ENCODE measurements around the gene MAGI1. TPM values are rescaled to one million over a fixed set of nuclear protein-coding genes. Genes with fewer than 3 reads are reported as not detected.

MAGI1 gene
- total RNA-seq, 6 donors from 2014 or later = 33.0 to 72.9 (median 62.4) TPM

DNA sequence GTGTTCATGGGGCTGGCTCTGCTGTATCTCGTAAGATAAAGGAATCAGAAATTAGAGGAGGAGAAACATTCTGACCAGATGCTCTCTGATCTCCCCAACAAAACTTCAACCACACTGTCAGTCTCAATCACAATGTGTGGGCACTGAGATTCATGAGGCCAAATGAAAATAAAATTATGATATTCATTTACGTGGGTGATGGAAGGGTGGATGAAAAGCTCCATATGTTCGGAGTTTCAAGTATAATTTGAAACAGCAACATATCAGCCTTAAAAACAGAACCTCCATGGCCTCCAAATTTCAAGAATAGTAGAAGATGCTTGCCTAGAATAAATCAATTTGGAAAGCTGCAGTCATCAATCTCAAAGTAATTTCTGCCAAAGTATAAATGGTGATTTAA, 363.7 kb downstream of the MAGI1 start:
- no peak overlapping the region for H3K27ac ChIP-seq
- no peaks in the 10 kb centered on the region for H3K4me1 ChIP-seq
- no peak overlapping the region for H3K4me3 ChIP-seq
- H3K36me3 ChIP-seq = no peaks in the 10 kb centered on the region
- no peaks in the 10 kb centered on the region for H3K27me3 ChIP-seq
- TF ChIP-seq POLR2A (IDR thresholded peaks at IDR 0.05) = no peak
- TF ChIP-seq POLR2AphosphoS5 (IDR thresholded peaks at IDR 0.05) = no peak
- no peak for TF ChIP-seq EP300 (IDR thresholded peaks at IDR 0.05)
- TF ChIP-seq, protein P1, sequence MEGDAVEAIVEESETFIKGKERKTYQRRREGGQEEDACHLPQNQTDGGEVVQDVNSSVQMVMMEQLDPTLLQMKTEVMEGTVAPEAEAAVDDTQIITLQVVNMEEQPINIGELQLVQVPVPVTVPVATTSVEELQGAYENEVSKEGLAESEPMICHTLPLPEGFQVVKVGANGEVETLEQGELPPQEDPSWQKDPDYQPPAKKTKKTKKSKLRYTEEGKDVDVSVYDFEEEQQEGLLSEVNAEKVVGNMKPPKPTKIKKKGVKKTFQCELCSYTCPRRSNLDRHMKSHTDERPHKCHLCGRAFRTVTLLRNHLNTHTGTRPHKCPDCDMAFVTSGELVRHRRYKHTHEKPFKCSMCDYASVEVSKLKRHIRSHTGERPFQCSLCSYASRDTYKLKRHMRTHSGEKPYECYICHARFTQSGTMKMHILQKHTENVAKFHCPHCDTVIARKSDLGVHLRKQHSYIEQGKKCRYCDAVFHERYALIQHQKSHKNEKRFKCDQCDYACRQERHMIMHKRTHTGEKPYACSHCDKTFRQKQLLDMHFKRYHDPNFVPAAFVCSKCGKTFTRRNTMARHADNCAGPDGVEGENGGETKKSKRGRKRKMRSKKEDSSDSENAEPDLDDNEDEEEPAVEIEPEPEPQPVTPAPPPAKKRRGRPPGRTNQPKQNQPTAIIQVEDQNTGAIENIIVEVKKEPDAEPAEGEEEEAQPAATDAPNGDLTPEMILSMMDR (IDR thresholded peaks at IDR 0.05) = no peak
- DNase-seq (no peak), ATAC-seq (ENCODE audit: low FRiP score in 2 of 2) (no peak)
- H3K9me3 ChIP-seq = no peaks in the 10 kb centered on the region
- WGBS, 2 donors = 83 to 89% methylated on average over 3 of the region's 3 CpGs

DNA sequence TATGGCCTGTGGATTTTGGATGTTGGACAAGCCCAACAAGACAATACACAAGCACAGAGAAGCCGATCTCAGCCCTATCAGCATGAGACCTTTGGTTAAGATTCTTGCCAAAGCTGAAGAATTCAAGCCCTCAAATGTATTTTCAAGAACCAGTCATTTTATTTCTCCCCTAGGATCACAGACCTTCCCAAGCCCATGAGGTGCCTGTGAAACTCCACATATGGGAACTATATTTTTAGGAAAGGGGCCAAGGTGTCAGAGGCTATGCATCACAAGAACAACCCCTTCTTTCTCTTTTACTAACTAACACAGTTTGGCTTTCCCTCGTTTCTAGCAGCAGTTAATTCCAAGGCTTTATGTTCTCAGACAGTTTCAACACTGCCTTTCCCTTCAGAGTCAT, 364.5 kb downstream of the MAGI1 start:
- H3K4me3 ChIP-seq = no peak overlapping the region
- H3K36me3 ChIP-seq = no peaks in the 10 kb centered on the region
- no peaks in the 10 kb centered on the region for H3K27me3 ChIP-seq
- no peak overlapping the region for H3K27ac ChIP-seq
- no peak for DNase-seq
- no peaks in the 10 kb centered on the region for H3K9me3 ChIP-seq
- 59 to 65% methylated on average over 2 of the region's 2 CpGs for WGBS, 2 donors
- H3K4me1 ChIP-seq = no peaks in the 10 kb centered on the region
- no peak for TF ChIP-seq EP300 (IDR thresholded peaks at IDR 0.05)
- TF ChIP-seq POLR2A (IDR thresholded peaks at IDR 0.05) = no peak
- TF ChIP-seq POLR2AphosphoS5 (IDR thresholded peaks at IDR 0.05) = no peak
- TF ChIP-seq, protein P1 (IDR thresholded peaks at IDR 0.05) = no peak
- no peak for ATAC-seq (ENCODE audit: low FRiP score in 2 of 2)

DNA sequence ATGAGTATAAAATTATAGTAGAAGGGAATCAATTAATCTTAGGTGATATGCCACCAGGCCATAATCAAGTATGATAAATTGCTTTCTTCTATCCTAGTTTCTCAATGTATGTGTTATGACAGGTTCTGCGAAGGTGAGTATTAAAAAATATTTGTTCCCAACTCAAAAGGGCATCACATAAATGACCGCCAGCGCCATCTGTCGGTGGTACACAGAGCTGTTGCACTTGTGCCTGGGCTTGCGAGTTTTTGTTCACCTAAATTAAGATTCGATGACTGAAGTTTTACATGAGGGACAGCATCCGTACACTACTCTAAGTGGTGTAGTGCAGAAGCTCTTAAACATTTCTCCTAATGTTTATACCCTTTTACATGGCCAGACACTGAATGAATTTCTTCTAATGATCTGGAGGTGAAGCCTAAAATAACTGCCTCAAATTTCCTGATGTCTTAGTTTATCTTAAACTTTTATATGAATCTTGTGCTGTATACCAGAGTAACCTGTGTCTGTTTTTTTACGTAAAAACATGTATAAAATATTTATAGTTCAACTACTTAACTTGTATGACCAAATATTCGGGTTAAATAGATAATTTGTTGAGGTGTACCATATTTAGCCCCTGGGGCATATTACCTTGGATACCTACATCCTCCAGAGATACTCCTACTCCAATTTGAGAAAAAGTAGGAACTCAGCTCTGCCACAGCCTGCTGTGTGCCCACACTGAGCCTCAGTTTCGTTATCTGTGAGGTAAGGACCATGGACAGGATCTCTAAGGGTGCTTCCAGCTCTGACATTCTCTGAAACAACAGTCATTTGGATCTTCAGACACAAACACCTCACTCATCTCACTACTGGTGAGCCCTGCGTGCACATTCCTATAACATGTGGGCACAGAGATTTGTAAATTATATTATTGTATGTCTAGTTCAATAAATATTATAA, 365.6 kb downstream of the MAGI1 start:
- no peak for TF ChIP-seq EP300 (IDR thresholded peaks at IDR 0.05)
- TF ChIP-seq POLR2A (IDR thresholded peaks at IDR 0.05) = no peak
- TF ChIP-seq POLR2AphosphoS5 (IDR thresholded peaks at IDR 0.05) = no peak
- TF ChIP-seq, protein P1 (IDR thresholded peaks at IDR 0.05) = peak; percentile 16 to 58 (median 50)
- no peaks in the 10 kb centered on the region for H3K36me3 ChIP-seq
- H3K27me3 ChIP-seq = no peaks in the 10 kb centered on the region
- H3K4me3 ChIP-seq = no peak overlapping the region
- ATAC-seq (ENCODE audit: low FRiP score in 2 of 2) (peak in 1 of 2 donors; percentile 40), DNase-seq (peak in 1 of 2 donors; percentile 58)
- H3K27ac ChIP-seq = no peak overlapping the region
- H3K4me1 ChIP-seq = no peaks in the 10 kb centered on the region
- no peaks in the 10 kb centered on the region for H3K9me3 ChIP-seq
- WGBS, 2 donors = 47 to 49% methylated on average over 11 of the region's 11 CpGs

DNA sequence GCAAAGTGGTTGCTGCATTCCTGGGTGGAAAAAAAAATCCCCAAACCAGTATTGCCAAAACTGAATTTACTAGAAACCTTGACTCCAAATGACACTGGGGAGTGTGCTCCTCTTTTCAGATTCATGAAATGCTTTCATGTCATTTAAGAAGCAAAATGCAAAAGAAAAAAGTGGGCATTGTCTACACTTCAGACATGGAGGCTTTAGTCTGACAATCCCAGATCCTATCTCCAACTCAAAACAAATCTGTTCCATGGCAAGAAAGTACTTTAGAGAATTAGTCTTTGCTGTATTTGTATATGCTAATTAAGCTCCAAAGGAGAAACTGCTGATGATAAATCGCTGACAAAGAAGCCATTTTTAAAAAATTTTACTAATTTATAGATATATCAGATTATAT, 366.7 kb downstream of the MAGI1 start:
- H3K27me3 ChIP-seq = no peaks in the 10 kb centered on the region
- ATAC-seq (ENCODE audit: low FRiP score in 2 of 2) = no peak
- TF ChIP-seq POLR2AphosphoS5 (IDR thresholded peaks at IDR 0.05) (no peak), POLR2A (IDR thresholded peaks at IDR 0.05) (no peak), EP300 (IDR thresholded peaks at IDR 0.05) (no peak)
- TF ChIP-seq, protein P1 (IDR thresholded peaks at IDR 0.05) = no peak

More for the DNA sequence above, 366.7 kb downstream of the MAGI1 start:
- no peak overlapping the region for H3K27ac ChIP-seq
- 63 to 78% methylated on average over 1 of the region's 1 CpG for WGBS, 2 donors
- H3K9me3 ChIP-seq = no peaks in the 10 kb centered on the region
- H3K36me3 ChIP-seq = no peaks in the 10 kb centered on the region
- no peaks in the 10 kb centered on the region for H3K4me1 ChIP-seq
- DNase-seq = no peak
- no peak overlapping the region for H3K4me3 ChIP-seq
